Activated naive CD8-positive, alpha-beta T cell treated with anti-CD3 and anti-CD28 coated beads, Interleukin-2, amount 10 ng/mL, durations not matched to agents 7 days and 5 days (primary cell): ENCODE data around the gene TRAF3IP3. TPM values are rescaled to one million over a fixed set of nuclear protein-coding genes. Genes with fewer than 3 reads are reported as not detected.

Source experiments
- ATAC-seq: fragments of 150-1000 bp; cut with Tn5 transposase; one replicate; pipeline ENCODE4 v1.10.0; 2021; ENCODE audit warnings: low read depth, moderate library complexity
- POLR2A ChIA-PET: fragments of 350-600 bp; sonication (Branson Sonifier 250); formaldehyde crosslinking; loops from one replicate; lab custom pipeline; 2021; ENCODE audit warnings: antibody characterized with exemption; lab: Charles Lee
- DNase-seq: peaks from one replicate; pipeline ENCODE4 v3.0.0; 2021
- H3K27ac Mint-ChIP-seq: one replicate; pipeline ENCODE4 v1.8.0; 2022; ENCODE audit warnings: mild to moderate bottlenecking, mixed read lengths
- H3K27me3 Mint-ChIP-seq: one replicate; pipeline ENCODE4 v1.8.0; 2022; ENCODE audit warnings: mild to moderate bottlenecking, moderate library complexity, mixed read lengths
- H3K36me3 Mint-ChIP-seq: one replicate; pipeline ENCODE4 v1.8.0; 2021; ENCODE audit warnings: mild to moderate bottlenecking, mixed read lengths
- H3K4me1 Mint-ChIP-seq: one replicate; pipeline ENCODE4 v1.8.0; 2021; ENCODE audit warnings: mixed read lengths
- H3K4me3 Mint-ChIP-seq: one replicate; pipeline ENCODE4 v1.8.0; 2022; ENCODE audit warnings: mild to moderate bottlenecking, moderate library complexity, mixed read lengths
- H3K9me3 Mint-ChIP-seq: one replicate; pipeline ENCODE4 v1.8.0; 2021; ENCODE audit warnings: mixed read lengths
- total RNA-seq, 2 experiments: library from RNA; stranded (reverse); gene quantifications; one replicate each; pipeline ENCODE4 v1.2.3, GENCODE V29; 2021

Gene TRAF3IP3
- total RNA-seq, 2 experiments from 2014 or later: 392 to 403 TPM

GRCh38 chr1:209775678-209776077, 19.8 kb downstream of the TRAF3IP3 start:
- DNase-seq (no peak), ATAC-seq (no peak)
- Mint-ChIP-seq H3K27ac (peak overlapping the region; percentile 53), H3K4me1 (peaks cover 35% of the 10 kb centered on the region), H3K9me3 (no peaks in the 10 kb centered on the region), H3K4me3 (no peak overlapping the region), H3K36me3 (peaks cover 52% of the 10 kb centered on the region), H3K27me3 (no peaks in the 10 kb centered on the region)
- POLR2A ChIA-PET: interaction anchor here (2.6 to 15.3 kb wide), 3 partner anchors 8 to 21 kb away, joined by 10 to 488 read pairs (median 57); partner anchors contain the start of genes C1orf74 and TRAF3IP3

- Mint-ChIP-seq H3K4me3 (no peak overlapping the region), H3K4me1 (peaks cover 38% of the 10 kb centered on the region), H3K27ac (no peak overlapping the region)
These were observed 21.7 kb downstream of the TRAF3IP3 start for GRCh38 chr1:209777587-209777986.

GRCh38 chr1:209778102-209778501, 22.2 kb downstream of the TRAF3IP3 start:
- POLR2A ChIA-PET: interaction anchor here (1.2 to 8.1 kb wide), 3 partner anchors 9 to 23 kb away, joined by 3 to 88 read pairs (median 5); partner anchors contain the start of gene TRAF3IP3
- peaks cover 38% of the 10 kb centered on the region for H3K4me1 Mint-ChIP-seq
- peaks cover 53% of the 10 kb centered on the region for H3K36me3 Mint-ChIP-seq
- no peak for ATAC-seq
- DNase-seq: no peak
- H3K27me3 Mint-ChIP-seq: no peaks in the 10 kb centered on the region
- H3K4me3 Mint-ChIP-seq: no peak overlapping the region
- no peaks in the 10 kb centered on the region for H3K9me3 Mint-ChIP-seq
- no peak overlapping the region for H3K27ac Mint-ChIP-seq

More at GRCh38 chr1:209777587-209777986, 21.7 kb downstream of the TRAF3IP3 start:
- ATAC-seq: no peak
- Mint-ChIP-seq H3K27me3 (no peaks in the 10 kb centered on the region), H3K9me3 (no peaks in the 10 kb centered on the region), H3K36me3 (peaks cover 57% of the 10 kb centered on the region)
- no peak for DNase-seq
- POLR2A ChIA-PET: interaction anchor here (1.2 to 8.1 kb wide), 3 partner anchors 8 to 22 kb away, joined by 3 to 88 read pairs (median 5); partner anchors contain the start of gene TRAF3IP3

DNA sequence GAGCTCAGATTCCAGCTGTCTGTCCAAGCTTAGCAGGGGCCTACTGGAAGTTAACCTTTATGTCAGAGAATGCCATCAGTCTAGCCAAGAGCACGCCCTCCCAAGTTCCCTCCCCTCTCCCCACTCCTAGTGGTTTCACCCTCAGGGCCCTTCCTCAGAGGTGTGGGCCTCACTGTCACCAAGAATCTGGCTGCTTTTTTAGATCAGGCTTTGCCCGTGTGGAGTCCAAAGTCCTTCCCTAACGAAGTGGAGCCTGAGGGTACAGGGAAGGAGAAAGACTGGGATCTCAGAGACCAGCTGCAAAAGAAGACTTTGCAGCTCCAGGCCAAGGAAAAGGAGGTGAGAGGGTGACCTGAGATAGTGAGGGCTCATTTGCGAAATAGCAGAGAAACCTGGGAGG, 24.4 kb downstream of the TRAF3IP3 start:
- POLR2A ChIA-PET: interaction anchor here (1.6 to 8.1 kb wide), 2 partner anchors 11 to 24 kb away, joined by 5 to 88 read pairs; partner anchors contain the start of gene TRAF3IP3
- peaks cover 45% of the 10 kb centered on the region for H3K36me3 Mint-ChIP-seq
- H3K27me3 Mint-ChIP-seq: no peaks in the 10 kb centered on the region
- peaks cover under 1% of the 10 kb centered on the region for H3K9me3 Mint-ChIP-seq
- ATAC-seq: no peak
- no peak overlapping the region for H3K4me3 Mint-ChIP-seq
- no peak for DNase-seq
- peaks cover 39% of the 10 kb centered on the region for H3K4me1 Mint-ChIP-seq
- H3K27ac Mint-ChIP-seq: peak overlapping the region; percentile 70

- peaks cover 1% of the 10 kb centered on the region for H3K9me3 Mint-ChIP-seq
- peaks cover 31% of the 10 kb centered on the region for H3K4me1 Mint-ChIP-seq
- DNase-seq: no peak
- peak overlapping the region; percentile 94 for H3K27ac Mint-ChIP-seq
- H3K27me3 Mint-ChIP-seq: no peaks in the 10 kb centered on the region
- POLR2A ChIA-PET: interaction anchor here (2.6 to 8.1 kb wide), 3 partner anchors 10 to 27 kb away, joined by 29 to 88 read pairs (median 57); partner anchors contain the start of gene TRAF3IP3
- peak overlapping the region; percentile 90 for H3K4me3 Mint-ChIP-seq
- peaks cover 29% of the 10 kb centered on the region for H3K36me3 Mint-ChIP-seq
- ATAC-seq: no peak
These were observed 27.5 kb downstream of the TRAF3IP3 start for GRCh38 chr1:209783386-209783785.

- H3K9me3 Mint-ChIP-seq: peaks cover 1% of the 10 kb centered on the region
- DNase-seq: peak; percentile 99
- peak; percentile 99 for ATAC-seq
- H3K27me3 Mint-ChIP-seq: no peaks in the 10 kb centered on the region
- H3K36me3 Mint-ChIP-seq: peaks cover 24% of the 10 kb centered on the region
- H3K27ac Mint-ChIP-seq: peak within 1 kb of the TSS; percentile 94
- peaks cover 35% of the 10 kb centered on the region for H3K4me1 Mint-ChIP-seq
- POLR2A ChIA-PET: interaction anchor here (0.7 to 8.1 kb wide), 7 partner anchors 11 to 44 kb away, joined by 3 to 88 read pairs (median 10); partner anchors contain the start of genes TRAF3IP3 and UTP25
- peak within 1 kb of the TSS; percentile 90 for H3K4me3 Mint-ChIP-seq
These were observed 28.7 kb downstream of the TRAF3IP3 start, which contains the start of gene C1orf74 for GRCh38 chr1:209784265-209785169. Gene C1orf74, minus strand, starts transcription at chr1:209784559. Its CDS starts 925 bp downstream, at chr1:209783634.

GRCh38 chr1:209785592-209785991, 29.7 kb downstream of the TRAF3IP3 start:
- Mint-ChIP-seq H3K4me3 (no peak overlapping the region), H3K27ac (peak overlapping the region; percentile 94), H3K9me3 (peaks cover 1% of the 10 kb centered on the region), H3K27me3 (no peaks in the 10 kb centered on the region), H3K36me3 (peaks cover 18% of the 10 kb centered on the region), H3K4me1 (peaks cover 34% of the 10 kb centered on the region)
- ATAC-seq: no peak
- DNase-seq: no peak
- POLR2A ChIA-PET: no interaction called here

DNA sequence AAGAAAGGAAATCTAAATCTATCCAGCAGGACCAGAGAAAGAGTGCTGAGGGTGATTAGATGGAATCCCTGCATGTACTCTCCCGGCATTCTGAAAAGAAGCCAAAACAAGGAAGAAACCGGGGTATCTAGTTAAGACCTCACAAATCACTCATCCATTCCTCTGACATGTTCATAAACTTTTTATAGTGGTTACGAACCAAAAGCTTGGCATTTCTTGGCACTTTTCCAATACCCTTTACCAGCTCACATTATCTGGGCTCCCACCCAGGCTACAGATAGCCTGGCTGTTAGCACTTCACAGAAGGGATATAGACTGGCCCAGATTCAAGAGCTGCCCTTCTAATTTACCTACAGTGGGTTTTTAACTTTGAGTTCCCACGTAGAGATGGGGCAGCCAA, 30.3 kb downstream of the TRAF3IP3 start:
- POLR2A ChIA-PET: no interaction called here
- peaks cover 34% of the 10 kb centered on the region for H3K4me1 Mint-ChIP-seq
- ATAC-seq: no peak
- DNase-seq: no peak
- peaks cover 1% of the 10 kb centered on the region for H3K9me3 Mint-ChIP-seq
- no peak overlapping the region for H3K27ac Mint-ChIP-seq
- H3K36me3 Mint-ChIP-seq: peaks cover 18% of the 10 kb centered on the region
- no peak overlapping the region for H3K4me3 Mint-ChIP-seq
- H3K27me3 Mint-ChIP-seq: no peaks in the 10 kb centered on the region

DNA sequence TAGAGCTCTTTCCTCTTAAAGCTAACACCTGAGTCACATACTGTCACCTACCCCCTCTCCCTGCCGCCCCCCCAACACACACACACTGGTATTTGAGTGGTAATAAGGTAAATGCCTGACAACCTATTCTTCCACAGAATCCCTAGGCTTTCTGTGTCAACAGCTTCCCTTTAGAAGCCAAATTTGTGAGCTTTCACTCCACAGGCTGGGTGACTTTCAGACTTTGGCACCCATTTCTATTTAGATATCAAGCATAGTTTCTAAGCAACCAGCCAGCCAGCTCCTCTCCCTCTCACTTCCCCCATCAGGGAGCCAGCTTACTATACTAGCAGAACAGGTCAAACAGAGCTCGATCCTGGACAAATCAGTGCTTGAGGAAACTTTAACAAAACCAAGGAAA, 31.7 kb downstream of the TRAF3IP3 start:
- H3K4me1 Mint-ChIP-seq: peaks cover 37% of the 10 kb centered on the region
- H3K9me3 Mint-ChIP-seq: peaks cover 1% of the 10 kb centered on the region
- POLR2A ChIA-PET: interaction anchor here (0.6 to 1.3 kb wide), 4 partner anchors 19 to 1586 kb away, joined by 3 to 6 read pairs (median 4); partner anchors contain the start of genes IRF6 and TRAF3IP3
- H3K4me3 Mint-ChIP-seq: no peak overlapping the region
- DNase-seq (no peak), ATAC-seq (no peak)
- peaks cover 10% of the 10 kb centered on the region for H3K36me3 Mint-ChIP-seq
- no peaks in the 10 kb centered on the region for H3K27me3 Mint-ChIP-seq
- H3K27ac Mint-ChIP-seq: no peak overlapping the region

GRCh38 chr1:209789245-209789644, 33.4 kb downstream of the TRAF3IP3 start:
- POLR2A ChIA-PET: no interaction called here
- H3K9me3 Mint-ChIP-seq: peaks cover 3% of the 10 kb centered on the region
- ATAC-seq (no peak), DNase-seq (no peak)
- H3K4me3 Mint-ChIP-seq: no peak overlapping the region
- H3K4me1 Mint-ChIP-seq: peaks cover 28% of the 10 kb centered on the region
- peak overlapping the region; percentile 34 for H3K27ac Mint-ChIP-seq
- H3K27me3 Mint-ChIP-seq: no peaks in the 10 kb centered on the region
- peaks cover 6% of the 10 kb centered on the region for H3K36me3 Mint-ChIP-seq

DNA sequence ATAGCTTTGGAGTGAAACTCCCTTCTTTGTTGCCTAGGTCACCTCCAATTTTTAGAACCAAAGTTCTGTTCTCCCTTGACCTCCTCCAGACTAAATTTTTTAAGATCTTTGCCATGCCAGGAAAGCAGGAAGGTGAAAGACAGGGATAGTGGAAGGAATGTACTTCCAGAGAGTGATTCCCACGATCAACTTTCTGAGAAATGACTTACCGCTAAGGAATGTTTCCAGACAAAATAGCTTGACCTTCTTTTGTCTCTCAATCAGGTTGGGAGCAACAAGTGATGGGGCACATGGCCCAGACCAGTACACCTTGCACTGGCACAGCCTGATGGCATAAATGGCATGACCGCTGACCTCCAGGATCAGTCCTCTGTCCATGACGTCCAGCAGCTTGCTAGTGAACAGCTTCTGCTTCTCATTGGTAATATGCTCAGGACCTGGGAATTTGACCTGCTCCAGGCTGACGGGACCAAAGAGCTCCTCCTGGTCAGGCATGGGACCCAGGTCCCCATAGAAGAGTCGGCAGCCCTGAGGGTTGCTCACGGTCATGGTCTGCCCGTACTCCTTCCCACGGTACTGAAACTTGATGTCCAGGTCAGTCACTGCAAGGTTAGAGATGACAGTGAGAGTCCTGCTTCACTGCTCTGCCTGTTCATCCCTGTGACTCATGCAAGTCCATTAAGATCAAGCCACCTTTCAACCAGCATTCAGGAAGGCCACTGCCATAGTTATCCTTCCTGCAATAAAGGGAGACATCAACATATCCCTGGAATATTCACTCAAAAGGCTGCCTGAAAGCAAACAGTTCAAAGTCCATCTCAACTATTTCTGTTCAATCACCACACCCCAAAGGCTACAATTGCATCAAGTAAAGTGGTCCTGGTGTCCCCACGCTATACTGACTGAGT, 34.7 kb downstream of the TRAF3IP3 start:
- DNase-seq (no peak), ATAC-seq (no peak)
- Mint-ChIP-seq H3K9me3 (peaks cover 2% of the 10 kb centered on the region), H3K27ac (no peak overlapping the region), H3K27me3 (no peaks in the 10 kb centered on the region), H3K36me3 (peaks cover 3% of the 10 kb centered on the region), H3K4me1 (peaks cover 19% of the 10 kb centered on the region), H3K4me3 (no peak overlapping the region)
- POLR2A ChIA-PET: interaction anchor here (0.9 kb wide), 1 partner anchor 21 kb away, joined by 3 read pairs; no protein-coding TSS in a partner anchor

GRCh38 chr1:209791920-209792319, 36.1 kb downstream of the TRAF3IP3 start:
- peaks cover 19% of the 10 kb centered on the region for H3K4me1 Mint-ChIP-seq
- peaks cover 2% of the 10 kb centered on the region for H3K9me3 Mint-ChIP-seq
- no peak overlapping the region for H3K4me3 Mint-ChIP-seq
- POLR2A ChIA-PET: interaction anchor here (0.9 kb wide), 1 partner anchor 23 kb away, joined by 3 read pairs; no protein-coding TSS in a partner anchor
- peaks cover 3% of the 10 kb centered on the region for H3K36me3 Mint-ChIP-seq
- H3K27me3 Mint-ChIP-seq: no peaks in the 10 kb centered on the region
- DNase-seq: no peak
- no peak for ATAC-seq
- no peak overlapping the region for H3K27ac Mint-ChIP-seq
